ENCODE data around the gene SDK1. TPM values are rescaled to one million over a fixed set of nuclear protein-coding genes. Genes with fewer than 3 reads are reported as not detected.

Gene SDK1
- total RNA-seq, 1 donor, result 0.36 TPM

DNA sequence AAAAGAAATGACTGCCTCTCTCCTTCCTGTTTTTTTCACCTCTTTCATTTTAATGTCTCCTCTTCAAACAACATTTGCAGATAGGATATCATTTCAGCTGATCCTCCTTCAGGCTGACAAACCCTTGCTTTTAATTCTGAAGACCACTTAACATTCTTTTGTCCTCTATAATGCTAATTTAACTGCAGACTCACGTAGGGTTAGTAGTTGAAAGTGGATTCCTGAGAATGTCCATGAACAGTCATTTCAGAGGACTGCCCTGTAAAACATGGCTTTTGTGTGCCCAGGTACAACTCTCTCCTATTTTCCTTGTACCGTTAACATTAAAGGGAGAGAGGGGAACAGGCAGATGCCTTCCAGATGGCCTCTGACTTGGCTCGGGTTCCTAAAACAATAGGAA lies 524.4 kb downstream of the SDK1 start:
- H3K9me3 ChIP-seq (ENCODE audit: low read depth, low read length), result peaks cover 3% of the 10 kb centered on the region
- TF ChIP-seq, protein P1, sequence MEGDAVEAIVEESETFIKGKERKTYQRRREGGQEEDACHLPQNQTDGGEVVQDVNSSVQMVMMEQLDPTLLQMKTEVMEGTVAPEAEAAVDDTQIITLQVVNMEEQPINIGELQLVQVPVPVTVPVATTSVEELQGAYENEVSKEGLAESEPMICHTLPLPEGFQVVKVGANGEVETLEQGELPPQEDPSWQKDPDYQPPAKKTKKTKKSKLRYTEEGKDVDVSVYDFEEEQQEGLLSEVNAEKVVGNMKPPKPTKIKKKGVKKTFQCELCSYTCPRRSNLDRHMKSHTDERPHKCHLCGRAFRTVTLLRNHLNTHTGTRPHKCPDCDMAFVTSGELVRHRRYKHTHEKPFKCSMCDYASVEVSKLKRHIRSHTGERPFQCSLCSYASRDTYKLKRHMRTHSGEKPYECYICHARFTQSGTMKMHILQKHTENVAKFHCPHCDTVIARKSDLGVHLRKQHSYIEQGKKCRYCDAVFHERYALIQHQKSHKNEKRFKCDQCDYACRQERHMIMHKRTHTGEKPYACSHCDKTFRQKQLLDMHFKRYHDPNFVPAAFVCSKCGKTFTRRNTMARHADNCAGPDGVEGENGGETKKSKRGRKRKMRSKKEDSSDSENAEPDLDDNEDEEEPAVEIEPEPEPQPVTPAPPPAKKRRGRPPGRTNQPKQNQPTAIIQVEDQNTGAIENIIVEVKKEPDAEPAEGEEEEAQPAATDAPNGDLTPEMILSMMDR (IDR thresholded peaks at IDR 0.05; ENCODE audit: extremely low read depth, low read depth, low read length), result no peak
- H3K27me3 ChIP-seq (ENCODE audit: insufficient read depth, low read length), result no peaks in the 10 kb centered on the region
- H3K4me1 ChIP-seq (ENCODE audit: insufficient read depth, low read length), result no peaks in the 10 kb centered on the region
- no peak overlapping the region for H2AFZ ChIP-seq (ENCODE audit: low read length)
- no peak for DNase-seq (ENCODE audit: insufficient read length, low spot score, missing footprints)
- no peak overlapping the region for H3K4me2 ChIP-seq (ENCODE audit: insufficient read depth, low read length)
- H3K27ac ChIP-seq (ENCODE audit: low read depth, low read length), result no peak overlapping the region
- H3K36me3 ChIP-seq (ENCODE audit: insufficient read depth, low read length), result no peaks in the 10 kb centered on the region
- H4K20me1 ChIP-seq (ENCODE audit: insufficient read depth, low read length), result no peaks in the 10 kb centered on the region
- H3K79me2 ChIP-seq (ENCODE audit: insufficient read depth, low read length), result no peaks in the 10 kb centered on the region
- H3K4me3 ChIP-seq (ENCODE audit: insufficient read depth, low read length), result no peak overlapping the region

- DNase-seq (ENCODE audit: insufficient read length, low spot score, missing footprints), result no peak
- Histone ChIP-seq H2AFZ (ENCODE audit: low read length) (no peak overlapping the region), H4K20me1 (ENCODE audit: insufficient read depth, low read length) (no peaks in the 10 kb centered on the region), H3K4me3 (ENCODE audit: insufficient read depth, low read length) (no peak overlapping the region), H3K4me2 (ENCODE audit: insufficient read depth, low read length) (no peak overlapping the region), H3K27ac (ENCODE audit: low read depth, low read length) (no peak overlapping the region), H3K9me3 (ENCODE audit: low read depth, low read length) (no peaks in the 10 kb centered on the region), H3K4me1 (ENCODE audit: insufficient read depth, low read length) (no peaks in the 10 kb centered on the region), H3K79me2 (ENCODE audit: insufficient read depth, low read length) (no peaks in the 10 kb centered on the region), H3K27me3 (ENCODE audit: insufficient read depth, low read length) (no peaks in the 10 kb centered on the region), H3K36me3 (ENCODE audit: insufficient read depth, low read length) (no peaks in the 10 kb centered on the region)
- TF ChIP-seq, protein P1 (IDR thresholded peaks at IDR 0.05; ENCODE audit: extremely low read depth, low read depth, low read length), result no peak
Observed at GRCh38 chr7:3832199-3832598, 531.1 kb downstream of the SDK1 start.

GRCh38 chr7:3835109-3835508 lies 534.1 kb downstream of the SDK1 start:
- no peaks in the 10 kb centered on the region for H3K79me2 ChIP-seq (ENCODE audit: insufficient read depth, low read length)
- H4K20me1 ChIP-seq (ENCODE audit: insufficient read depth, low read length), result no peaks in the 10 kb centered on the region
- no peaks in the 10 kb centered on the region for H3K4me1 ChIP-seq (ENCODE audit: insufficient read depth, low read length)
- H3K4me3 ChIP-seq (ENCODE audit: insufficient read depth, low read length), result no peak overlapping the region
- H3K27ac ChIP-seq (ENCODE audit: low read depth, low read length), result no peak overlapping the region
- TF ChIP-seq, protein P1 (IDR thresholded peaks at IDR 0.05; ENCODE audit: extremely low read depth, low read depth, low read length), result no peak
- H2AFZ ChIP-seq (ENCODE audit: low read length), result no peak overlapping the region
- DNase-seq (ENCODE audit: insufficient read length, low spot score, missing footprints), result no peak
- H3K36me3 ChIP-seq (ENCODE audit: insufficient read depth, low read length), result no peaks in the 10 kb centered on the region
- H3K4me2 ChIP-seq (ENCODE audit: insufficient read depth, low read length), result no peak overlapping the region
- H3K9me3 ChIP-seq (ENCODE audit: low read depth, low read length), result no peaks in the 10 kb centered on the region
- H3K27me3 ChIP-seq (ENCODE audit: insufficient read depth, low read length), result no peaks in the 10 kb centered on the region

GRCh38 chr7:3836855-3837254 lies 535.8 kb downstream of the SDK1 start:
- no peaks in the 10 kb centered on the region for H3K9me3 ChIP-seq (ENCODE audit: low read depth, low read length)
- no peak overlapping the region for H2AFZ ChIP-seq (ENCODE audit: low read length)
- no peak overlapping the region for H3K4me3 ChIP-seq (ENCODE audit: insufficient read depth, low read length)
- H3K4me1 ChIP-seq (ENCODE audit: insufficient read depth, low read length), result no peaks in the 10 kb centered on the region
- H3K4me2 ChIP-seq (ENCODE audit: insufficient read depth, low read length), result no peak overlapping the region
- no peaks in the 10 kb centered on the region for H4K20me1 ChIP-seq (ENCODE audit: insufficient read depth, low read length)
- no peak overlapping the region for H3K27ac ChIP-seq (ENCODE audit: low read depth, low read length)
- TF ChIP-seq, protein P1 (IDR thresholded peaks at IDR 0.05; ENCODE audit: extremely low read depth, low read depth, low read length), result no peak
- no peaks in the 10 kb centered on the region for H3K79me2 ChIP-seq (ENCODE audit: insufficient read depth, low read length)
- no peaks in the 10 kb centered on the region for H3K36me3 ChIP-seq (ENCODE audit: insufficient read depth, low read length)
- no peak for DNase-seq (ENCODE audit: insufficient read length, low spot score, missing footprints)
- no peaks in the 10 kb centered on the region for H3K27me3 ChIP-seq (ENCODE audit: insufficient read depth, low read length)

Measured in osteoblast (primary cell).